PC-3 (cell line): ENCODE results near the gene IER5L.

Experiments
- CTCF ChIP-seq: fragments of 300-600 bp; sonication (generic); conservative IDR thresholded peaks from 2 replicates; pipeline ENCODE4 v1.5.1; 2017; ENCODE audit warnings: antibody characterized with exemption, low read depth, mild to moderate bottlenecking, low read length
- EZH2 ChIP-seq: fragments of 300-600 bp; sonication (generic); IDR thresholded peaks from one replicate; pipeline ENCODE4 v1.6.1; 2017; ENCODE audit warnings: antibody characterized with exemption, mild to moderate bottlenecking, low read length; ENCODE audit not compliant: unreplicated experiment
- EZH2phosphoT487 ChIP-seq: fragments of 300-600 bp; sonication (generic); IDR thresholded peaks from 2 replicates; pipeline ENCODE4 v1.6.1; 2018; ENCODE audit warnings: mild to moderate bottlenecking, antibody characterized with exemption, low read length, borderline replicate concordance

GRCh38 chr9:129221979-129222635, 44.0 kb upstream of the IER5L start:
- TF ChIP-seq CTCF (no peak), EZH2 (no peak), EZH2phosphoT487 (no peak)
